Measurements from ENCODE around the gene CASK.
A peak's percentile ranks its signal among the peaks of the same experiment; 100 is the strongest.
"Not testable (repeated sequence)": the region's sequence is repeated elsewhere in the genome, so short reads cannot be mapped to it uniquely, and the experiment has no call there.

The CASK gene

GRCh38 chrX:41722816-41723618 is 200.3 kb downstream of the CASK start:
- no peaks in the 10 kb centered on the region for H3K4me1 ChIP-seq (ENCODE audit: control insufficient read depth, insufficient read depth, low read length)
- H3K4me3 ChIP-seq (ENCODE audit: low read length): no peak overlapping the region
- no peaks in the 10 kb centered on the region for H3K36me3 ChIP-seq (ENCODE audit: insufficient read depth, low read length)
- H3K27me3 ChIP-seq (ENCODE audit: control insufficient read depth, insufficient read depth, low read length): no peaks in the 10 kb centered on the region
- peaks cover 3% of the 10 kb centered on the region for H3K9me3 ChIP-seq (replicated peaks; ENCODE audit: low read length)
- H3K4me2 ChIP-seq (ENCODE audit: low read length): peak overlapping the region; percentile 3
- no peak overlapping the region for H3K9ac ChIP-seq (ENCODE audit: low read depth, low read length)

DNA sequence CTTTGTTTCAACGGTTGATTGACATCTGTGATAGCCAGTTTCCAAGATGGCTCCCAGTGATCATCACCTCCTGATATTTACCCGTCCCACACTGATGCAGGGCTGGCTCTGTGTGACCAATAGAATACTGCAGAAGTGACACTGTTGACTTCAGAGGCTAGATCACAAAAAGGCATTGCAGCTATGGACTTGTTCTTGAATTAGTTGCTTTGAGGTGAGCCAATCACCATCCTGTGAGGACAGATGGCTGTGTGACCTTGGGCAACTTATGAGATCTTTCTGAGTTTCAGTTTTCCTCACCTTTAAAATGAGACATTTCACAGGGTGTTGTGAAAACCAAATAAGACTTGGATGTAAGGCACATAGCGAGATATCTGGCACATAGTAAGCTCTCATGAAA is 201.1 kb downstream of the CASK start:
- Histone ChIP-seq H3K4me1 (ENCODE audit: control insufficient read depth, insufficient read depth, low read length) (no peaks in the 10 kb centered on the region), H3K9ac (ENCODE audit: low read depth, low read length) (no peak overlapping the region), H3K9me3 (replicated peaks; ENCODE audit: low read length) (peaks cover 3% of the 10 kb centered on the region), H3K4me3 (ENCODE audit: low read length) (no peak overlapping the region), H3K27me3 (ENCODE audit: control insufficient read depth, insufficient read depth, low read length) (no peaks in the 10 kb centered on the region), H3K4me2 (ENCODE audit: low read length) (no peak overlapping the region), H3K36me3 (ENCODE audit: insufficient read depth, low read length) (no peaks in the 10 kb centered on the region)

DNA sequence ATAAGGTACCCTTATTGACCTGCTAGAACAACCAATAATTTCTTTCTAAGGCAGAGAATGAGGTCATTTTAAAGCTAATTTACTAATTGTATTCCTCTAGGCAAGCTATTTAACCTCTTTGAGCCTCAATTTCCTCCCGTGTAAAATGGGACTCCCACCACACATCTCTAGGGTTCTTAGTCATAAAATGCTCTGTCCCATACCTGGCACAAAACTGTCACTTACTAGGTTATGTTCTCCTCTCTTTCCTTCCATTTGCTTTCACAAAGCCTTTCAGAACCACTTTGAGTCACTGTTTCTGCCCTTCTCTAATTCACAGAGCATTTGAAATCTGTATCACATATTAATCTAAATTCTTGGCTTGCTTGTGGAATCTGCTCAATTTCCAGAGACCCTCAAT is 201.8 kb downstream of the CASK start:
- Histone ChIP-seq H3K9ac (ENCODE audit: low read depth, low read length) (no peak overlapping the region), H3K4me3 (ENCODE audit: low read length) (no peak overlapping the region), H3K4me1 (ENCODE audit: control insufficient read depth, insufficient read depth, low read length) (no peaks in the 10 kb centered on the region), H3K27me3 (ENCODE audit: control insufficient read depth, insufficient read depth, low read length) (no peaks in the 10 kb centered on the region), H3K9me3 (replicated peaks; ENCODE audit: low read length) (peaks cover 3% of the 10 kb centered on the region), H3K36me3 (ENCODE audit: insufficient read depth, low read length) (no peaks in the 10 kb centered on the region), H3K4me2 (ENCODE audit: low read length) (no peak overlapping the region)

DNA sequence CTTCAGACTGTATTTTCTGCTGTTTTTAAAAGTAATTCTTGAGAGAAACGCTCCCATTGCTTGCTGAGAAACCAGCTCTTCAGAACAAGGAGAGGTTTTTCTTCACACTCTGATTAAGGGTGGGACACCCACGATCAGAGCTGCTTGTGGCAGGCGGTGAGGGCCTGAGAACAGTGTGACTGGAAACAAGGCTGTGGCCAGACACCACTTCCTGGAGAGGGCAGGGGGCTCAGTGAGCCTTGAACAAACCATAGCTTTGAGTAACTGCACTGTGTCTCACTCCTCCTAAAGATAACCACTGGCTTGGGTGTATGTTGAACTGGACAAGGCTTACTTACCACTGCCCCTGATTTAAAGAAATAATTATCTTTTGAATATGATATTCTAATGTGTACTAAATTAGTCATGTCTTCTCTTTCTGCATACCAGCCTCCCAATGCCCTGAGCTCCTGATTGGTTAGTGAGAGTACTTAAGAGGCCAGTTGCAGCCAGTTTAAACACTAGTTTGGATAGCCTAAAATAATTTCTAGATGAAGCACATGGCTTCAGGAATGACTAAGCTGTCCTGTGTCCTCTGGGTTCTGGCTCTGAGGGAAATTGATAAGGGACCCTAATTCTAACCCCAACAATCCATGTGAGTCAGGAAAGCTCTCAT is 203.1 kb downstream of the CASK start:
- Histone ChIP-seq H3K4me1 (ENCODE audit: control insufficient read depth, insufficient read depth, low read length) (no peaks in the 10 kb centered on the region), H3K4me2 (ENCODE audit: low read length) (no peak overlapping the region), H3K9ac (ENCODE audit: low read depth, low read length) (no peak overlapping the region), H3K27me3 (ENCODE audit: control insufficient read depth, insufficient read depth, low read length) (no peaks in the 10 kb centered on the region), H3K36me3 (ENCODE audit: insufficient read depth, low read length) (no peaks in the 10 kb centered on the region), H3K9me3 (replicated peaks; ENCODE audit: low read length) (peaks cover 3% of the 10 kb centered on the region), H3K4me3 (ENCODE audit: low read length) (no peak overlapping the region)

GRCh38 chrX:41719610-41720009 is 203.7 kb downstream of the CASK start:
- H3K9ac ChIP-seq (ENCODE audit: low read depth, low read length); H3K36me3 ChIP-seq (ENCODE audit: insufficient read depth, low read length); H3K27me3 ChIP-seq (ENCODE audit: control insufficient read depth, insufficient read depth, low read length); H3K4me2 ChIP-seq (ENCODE audit: low read length); H3K9me3 ChIP-seq (replicated peaks; ENCODE audit: low read length); H3K4me1 ChIP-seq (ENCODE audit: control insufficient read depth, insufficient read depth, low read length); H3K4me3 ChIP-seq (ENCODE audit: low read length): not testable (repeated sequence)

- Histone ChIP-seq H3K9me3 (replicated peaks; ENCODE audit: low read length) (peaks cover 3% of the 10 kb centered on the region), H3K36me3 (ENCODE audit: insufficient read depth, low read length) (no peaks in the 10 kb centered on the region), H3K4me1 (ENCODE audit: control insufficient read depth, insufficient read depth, low read length) (no peaks in the 10 kb centered on the region), H3K4me3 (ENCODE audit: low read length) (no peak overlapping the region), H3K4me2 (ENCODE audit: low read length) (no peak overlapping the region), H3K27me3 (ENCODE audit: control insufficient read depth, insufficient read depth, low read length) (no peaks in the 10 kb centered on the region), H3K9ac (ENCODE audit: low read depth, low read length) (no peak overlapping the region)
Observed at GRCh38 chrX:41718481-41719235, 204.7 kb downstream of the CASK start.

DNA sequence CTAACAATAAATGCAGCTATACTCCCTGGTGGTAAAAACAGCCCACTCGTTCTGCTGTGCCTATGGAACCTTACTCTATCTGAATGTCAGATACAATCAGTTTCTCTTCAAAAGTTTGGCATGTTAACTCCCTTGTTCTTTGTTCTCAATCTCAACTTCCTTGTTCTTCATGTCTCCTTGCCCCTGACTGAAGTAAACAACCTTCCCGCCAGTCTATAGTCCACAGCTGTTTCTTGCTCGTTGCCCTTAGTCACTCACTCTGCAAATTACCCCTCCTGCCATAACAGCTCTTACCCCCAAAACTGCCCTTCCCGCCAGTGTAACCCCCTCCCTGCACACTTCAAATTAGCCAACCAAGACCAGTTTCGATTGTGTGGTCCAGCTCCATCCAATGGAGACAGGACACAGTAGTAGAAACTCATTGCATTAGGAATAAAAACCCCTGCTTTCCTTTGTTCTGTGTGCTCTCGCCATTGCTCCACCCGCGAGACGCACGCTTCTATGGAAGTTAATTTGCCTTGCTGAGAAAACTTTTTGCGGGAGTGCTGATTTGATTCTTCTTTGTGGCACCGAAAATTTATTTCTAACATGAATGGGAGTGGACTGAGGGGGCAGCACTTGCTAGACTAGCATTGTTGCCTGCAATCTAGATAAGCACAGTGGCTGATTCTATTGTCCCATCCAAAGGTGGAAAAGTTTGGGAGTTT is 206.4 kb downstream of the CASK start:
- H3K4me1 ChIP-seq (ENCODE audit: control insufficient read depth, insufficient read depth, low read length): no peaks in the 10 kb centered on the region
- H3K27me3 ChIP-seq (ENCODE audit: control insufficient read depth, insufficient read depth, low read length): no peaks in the 10 kb centered on the region
- H3K9me3 ChIP-seq (replicated peaks; ENCODE audit: low read length): peaks cover 3% of the 10 kb centered on the region
- no peak overlapping the region for H3K4me2 ChIP-seq (ENCODE audit: low read length)
- no peak overlapping the region for H3K4me3 ChIP-seq (ENCODE audit: low read length)
- H3K9ac ChIP-seq (ENCODE audit: low read depth, low read length): no peak overlapping the region
- H3K36me3 ChIP-seq (ENCODE audit: insufficient read depth, low read length): no peaks in the 10 kb centered on the region

- Histone ChIP-seq H3K9ac (ENCODE audit: low read depth, low read length) (no peak overlapping the region), H3K36me3 (ENCODE audit: insufficient read depth, low read length) (no peaks in the 10 kb centered on the region), H3K9me3 (replicated peaks; ENCODE audit: low read length) (peaks cover 3% of the 10 kb centered on the region), H3K4me2 (ENCODE audit: low read length) (no peak overlapping the region), H3K4me1 (ENCODE audit: control insufficient read depth, insufficient read depth, low read length) (no peaks in the 10 kb centered on the region), H3K4me3 (ENCODE audit: low read length) (no peak overlapping the region), H3K27me3 (ENCODE audit: control insufficient read depth, insufficient read depth, low read length) (no peaks in the 10 kb centered on the region)
Observed at GRCh38 chrX:41716222-41716621, 207.1 kb downstream of the CASK start.

GRCh38 chrX:41711021-41711667 is 212.2 kb downstream of the CASK start:
- no peak overlapping the region for H3K4me2 ChIP-seq (ENCODE audit: low read length)
- H3K9ac ChIP-seq (ENCODE audit: low read depth, low read length): no peak overlapping the region
- peaks cover 2% of the 10 kb centered on the region for H3K27me3 ChIP-seq (ENCODE audit: control insufficient read depth, insufficient read depth, low read length)
- H3K36me3 ChIP-seq (ENCODE audit: insufficient read depth, low read length): no peaks in the 10 kb centered on the region
- no peak overlapping the region for H3K4me3 ChIP-seq (ENCODE audit: low read length)
- no peaks in the 10 kb centered on the region for H3K4me1 ChIP-seq (ENCODE audit: control insufficient read depth, insufficient read depth, low read length)
- no peaks in the 10 kb centered on the region for H3K9me3 ChIP-seq (replicated peaks; ENCODE audit: low read length)

- H3K4me1 ChIP-seq (ENCODE audit: control insufficient read depth, insufficient read depth, low read length): no peaks in the 10 kb centered on the region
- no peak overlapping the region for H3K9ac ChIP-seq (ENCODE audit: low read depth, low read length)
- H3K4me2 ChIP-seq (ENCODE audit: low read length): no peak overlapping the region
- H3K36me3 ChIP-seq (ENCODE audit: insufficient read depth, low read length): no peaks in the 10 kb centered on the region
- H3K27me3 ChIP-seq (ENCODE audit: control insufficient read depth, insufficient read depth, low read length): peaks cover 5% of the 10 kb centered on the region
- no peaks in the 10 kb centered on the region for H3K9me3 ChIP-seq (replicated peaks; ENCODE audit: low read length)
- H3K4me3 ChIP-seq (ENCODE audit: low read length): no peak overlapping the region
Observed at GRCh38 chrX:41708486-41708885, 214.9 kb downstream of the CASK start.

GRCh38 chrX:41707218-41707617 is 216.1 kb downstream of the CASK start:
- Histone ChIP-seq H3K4me2 (ENCODE audit: low read length) (no peak overlapping the region), H3K9ac (ENCODE audit: low read depth, low read length) (no peak overlapping the region), H3K4me3 (ENCODE audit: low read length) (no peak overlapping the region), H3K36me3 (ENCODE audit: insufficient read depth, low read length) (no peaks in the 10 kb centered on the region), H3K4me1 (ENCODE audit: control insufficient read depth, insufficient read depth, low read length) (no peaks in the 10 kb centered on the region), H3K9me3 (replicated peaks; ENCODE audit: low read length) (no peaks in the 10 kb centered on the region), H3K27me3 (ENCODE audit: control insufficient read depth, insufficient read depth, low read length) (peaks cover 5% of the 10 kb centered on the region)
